NCI-H748 (cell line): ENCODE measurements around the gene STX4.

ENCODE experiments used
- DNase-seq: peaks from one replicate; lab custom pipeline; 2025; ENCODE audit not compliant: unreplicated experiment; lab: John Stamatoyannopoulos, UW

STX4 gene

GRCh38 chr16:31063843-31064611, 30.7 kb downstream of the STX4 start:
- DNase-seq: no peak

GRCh38 chr16:31064882-31065461, 31.6 kb downstream of the STX4 start:
- no peak for DNase-seq

- no peak for DNase-seq
These were observed 34.0 kb downstream of the STX4 start for GRCh38 chr16:31067342-31067741.

GRCh38 chr16:31071861-31072260, 38.5 kb downstream of the STX4 start:
- peak; percentile 10 for DNase-seq

- DNase-seq: peak; percentile 35
These were observed 39.3 kb downstream of the STX4 start for GRCh38 chr16:31072540-31073141.

- peak; percentile 85 for DNase-seq
These were observed 40.0 kb downstream of the STX4 start for GRCh38 chr16:31073142-31073969.

- peak; percentile 99 for DNase-seq
These were observed 40.8 kb downstream of the STX4 start, which contains the start of the genes ZNF646 and ZNF668 for GRCh38 chr16:31073970-31074813. Gene ZNF646, plus strand, starts transcription at chr16:31074422. Its CDS starts 1,903 bp downstream, at chr16:31076325. Gene ZNF668, minus strand, starts transcription at chr16:31074240. Its CDS starts 9,781 bp downstream, at chr16:31064459.

GRCh38 chr16:31074814-31075183, 41.4 kb downstream of the STX4 start:
- DNase-seq: no peak

GRCh38 chr16:31076319-31076718, 43.0 kb downstream of the STX4 start:
- no peak for DNase-seq

GRCh38 chr16:31077024-31077423, 43.7 kb downstream of the STX4 start:
- DNase-seq: no peak

GRCh38 chr16:31077592-31078396, 44.4 kb downstream of the STX4 start:
- no peak for DNase-seq

GRCh38 chr16:31078597-31079341, 45.4 kb downstream of the STX4 start:
- no peak for DNase-seq

GRCh38 chr16:31079342-31079944, 46.1 kb downstream of the STX4 start:
- no peak for DNase-seq

GRCh38 chr16:31080035-31080629, 46.8 kb downstream of the STX4 start:
- no peak for DNase-seq

GRCh38 chr16:31080756-31081419, 47.5 kb downstream of the STX4 start:
- no peak for DNase-seq

GRCh38 chr16:31081428-31082351, 48.3 kb downstream of the STX4 start:
- DNase-seq: no peak
